SKM-1 (cell line): Measurements from ENCODE around the gene CHST11.

Source experiments
- DNase-seq: peaks from one replicate; lab custom pipeline; 2025; ENCODE audit not compliant: unreplicated experiment; lab: John Stamatoyannopoulos, UW

CHST11 gene

DNA sequence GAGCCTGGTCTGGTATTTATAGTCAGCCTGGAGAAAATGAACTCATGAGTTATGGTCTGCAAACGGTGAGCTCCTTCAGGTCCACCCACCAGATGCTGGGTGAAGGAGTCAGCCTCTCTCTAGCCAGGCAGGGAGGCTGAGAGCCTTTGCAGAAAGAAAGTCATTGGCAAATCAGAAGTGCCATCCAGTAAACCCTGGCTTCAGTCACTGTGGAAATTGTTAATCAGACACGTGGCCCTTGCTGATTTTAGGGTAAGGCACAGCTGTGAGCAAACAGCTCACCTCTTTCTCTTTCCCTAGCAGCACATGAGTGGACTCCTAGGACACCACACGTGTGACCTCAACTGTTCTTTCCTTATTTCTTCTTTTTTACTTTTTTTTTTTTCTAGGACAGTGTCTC lies 44.9 kb downstream of the CHST11 start:
- DNase-seq = no peak

- no peak for DNase-seq
These were observed 45.5 kb downstream of the CHST11 start for GRCh38 chr12:104502217-104502616.

GRCh38 chr12:104502638-104503037 lies 45.9 kb downstream of the CHST11 start:
- no peak for DNase-seq

DNA sequence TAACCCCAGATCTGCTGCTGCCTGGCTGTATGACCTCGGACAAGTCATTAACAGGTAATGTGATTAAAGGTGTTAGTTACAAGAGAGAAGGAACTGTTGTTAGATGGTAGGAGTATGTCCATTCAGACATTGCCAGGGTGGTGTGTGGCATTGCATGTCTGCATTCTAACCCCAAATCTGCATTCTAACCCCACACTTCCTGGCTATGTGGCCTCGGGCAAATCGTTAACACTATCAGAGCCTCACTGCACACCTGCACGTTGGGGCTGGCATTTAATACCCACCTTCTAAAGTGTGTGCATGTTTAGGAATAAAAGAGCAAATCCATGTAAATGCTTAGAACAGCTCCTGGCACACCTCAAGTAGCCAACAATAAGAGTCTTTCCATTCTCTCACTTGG lies 46.4 kb downstream of the CHST11 start:
- DNase-seq = no peak

GRCh38 chr12:104504146-104504545 lies 47.4 kb downstream of the CHST11 start:
- no peak for DNase-seq

- no peak for DNase-seq
These were observed 48.5 kb downstream of the CHST11 start for GRCh38 chr12:104505095-104505818.

GRCh38 chr12:104506676-104507401 lies 50.1 kb downstream of the CHST11 start:
- DNase-seq = no peak

- no peak for DNase-seq
These were observed 50.9 kb downstream of the CHST11 start for GRCh38 chr12:104507672-104508071.

DNA sequence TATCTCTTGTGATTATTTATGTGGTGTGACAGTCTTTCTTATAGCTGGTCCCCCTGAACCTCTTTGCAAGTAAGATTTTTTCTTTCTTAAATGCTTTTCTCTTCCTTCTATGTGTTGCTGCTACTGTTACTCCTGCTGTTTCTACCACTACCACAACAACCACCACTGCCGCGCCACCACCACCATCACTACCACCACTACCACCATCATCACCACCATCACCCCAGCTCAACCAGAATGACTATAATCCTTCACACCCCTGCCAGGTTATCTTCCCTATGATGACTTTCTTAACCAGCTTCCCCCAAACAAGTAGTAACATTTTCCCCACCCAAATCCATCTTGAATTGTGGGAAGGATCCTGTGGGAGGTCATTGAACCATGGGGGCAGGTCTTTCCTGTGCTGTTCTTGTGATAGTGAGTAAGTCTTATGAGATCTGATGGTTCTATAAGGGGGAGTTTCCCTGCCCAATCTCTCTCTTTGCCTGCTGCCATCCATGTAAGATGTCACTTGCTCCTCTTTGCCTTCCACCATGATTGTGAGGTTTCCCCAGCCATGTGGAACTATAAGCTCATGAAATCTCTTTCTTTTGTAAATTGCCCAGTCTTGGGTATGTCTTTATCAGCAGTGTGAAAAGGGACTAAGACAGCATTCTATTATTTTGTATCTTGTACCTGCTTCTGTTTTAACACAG lies 52.2 kb downstream of the CHST11 start:
- DNase-seq = no peak

- DNase-seq = no peak
These were observed 53.6 kb downstream of the CHST11 start for GRCh38 chr12:104510145-104510872.

- no peak for DNase-seq
These were observed 54.2 kb downstream of the CHST11 start for GRCh38 chr12:104510873-104511440.

DNA sequence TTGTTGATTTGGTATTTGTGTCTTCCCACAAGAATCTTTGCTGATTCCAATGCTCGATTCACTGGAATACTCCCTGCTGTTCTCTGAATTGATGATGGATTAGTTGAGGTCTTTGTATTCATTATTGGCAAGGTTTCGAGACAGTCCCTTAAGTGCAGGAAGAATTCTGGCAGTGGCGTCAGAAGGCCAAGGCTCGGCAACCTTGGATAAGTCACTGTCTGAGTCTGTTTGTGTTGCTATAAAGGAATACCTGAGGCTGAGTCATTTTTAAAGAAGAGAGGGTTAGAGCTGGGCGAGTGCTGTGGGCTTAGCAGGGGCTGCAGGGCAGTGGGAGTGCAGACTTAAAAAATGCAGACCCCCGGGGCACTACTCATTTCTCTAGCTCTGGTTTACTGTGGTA lies 56.9 kb downstream of the CHST11 start:
- DNase-seq = no peak

GRCh38 chr12:104514092-104514810 lies 57.5 kb downstream of the CHST11 start:
- DNase-seq = no peak

DNA sequence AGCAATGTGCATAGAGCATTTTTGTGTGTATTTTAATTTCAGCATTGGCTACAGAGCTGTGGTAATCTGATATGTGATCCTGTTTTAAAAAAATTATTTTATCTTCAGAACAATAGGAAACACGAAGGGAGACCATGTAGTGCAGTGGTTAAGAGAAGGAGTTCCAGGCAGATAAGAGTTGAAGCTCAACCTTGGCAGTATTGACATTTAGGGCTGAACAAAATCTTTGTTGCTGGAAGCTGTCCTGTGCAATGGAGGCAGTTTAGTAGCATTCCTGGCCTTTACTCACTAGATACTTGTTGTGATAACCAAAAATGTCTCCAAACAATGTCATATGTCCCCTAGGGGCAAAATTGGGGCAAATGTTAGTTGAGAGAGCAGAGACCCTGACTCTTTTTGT lies 59.2 kb downstream of the CHST11 start:
- no peak for DNase-seq

DNA sequence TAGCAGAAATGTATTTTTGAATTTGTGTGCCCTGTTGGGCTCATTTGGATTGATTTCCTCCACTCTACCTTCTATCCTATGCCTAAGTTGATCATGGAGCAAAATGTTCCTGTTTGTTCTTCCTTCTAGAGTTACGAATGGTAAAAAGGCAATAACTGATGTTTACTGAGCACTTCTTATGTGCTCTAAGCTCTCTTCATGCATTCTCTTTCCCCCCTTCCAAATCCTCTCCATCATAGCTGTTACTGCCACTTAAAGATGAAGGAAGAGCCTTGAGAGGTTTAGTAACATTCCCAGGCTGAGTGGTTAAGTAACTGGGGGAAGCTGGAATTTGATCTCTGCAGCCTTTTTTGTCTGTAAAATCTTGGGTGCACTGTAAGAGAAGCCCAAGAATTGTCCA lies 60.1 kb downstream of the CHST11 start:
- DNase-seq = no peak

DNA sequence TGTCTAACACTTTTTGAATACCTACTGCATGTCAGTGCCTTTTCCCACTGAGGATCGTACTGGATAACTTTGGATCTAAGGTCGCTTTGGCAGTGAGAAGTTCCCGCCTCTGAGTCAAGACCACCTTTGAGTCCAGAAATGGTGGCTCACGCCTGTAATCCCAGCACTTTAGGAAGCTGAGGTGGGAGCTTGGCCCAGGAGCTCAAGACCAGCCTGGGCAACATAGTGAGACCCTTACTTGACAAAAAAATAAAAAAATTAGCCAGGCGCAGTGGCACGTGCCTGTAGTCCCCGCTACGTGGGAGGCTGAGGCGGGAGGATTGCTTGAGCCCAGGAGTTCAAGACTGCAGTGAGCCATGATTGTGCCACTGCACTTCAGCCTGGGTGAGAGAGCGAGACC lies 61.1 kb downstream of the CHST11 start:
- DNase-seq = no peak

GRCh38 chr12:104519190-104520019 lies 62.7 kb downstream of the CHST11 start:
- no peak for DNase-seq

DNA sequence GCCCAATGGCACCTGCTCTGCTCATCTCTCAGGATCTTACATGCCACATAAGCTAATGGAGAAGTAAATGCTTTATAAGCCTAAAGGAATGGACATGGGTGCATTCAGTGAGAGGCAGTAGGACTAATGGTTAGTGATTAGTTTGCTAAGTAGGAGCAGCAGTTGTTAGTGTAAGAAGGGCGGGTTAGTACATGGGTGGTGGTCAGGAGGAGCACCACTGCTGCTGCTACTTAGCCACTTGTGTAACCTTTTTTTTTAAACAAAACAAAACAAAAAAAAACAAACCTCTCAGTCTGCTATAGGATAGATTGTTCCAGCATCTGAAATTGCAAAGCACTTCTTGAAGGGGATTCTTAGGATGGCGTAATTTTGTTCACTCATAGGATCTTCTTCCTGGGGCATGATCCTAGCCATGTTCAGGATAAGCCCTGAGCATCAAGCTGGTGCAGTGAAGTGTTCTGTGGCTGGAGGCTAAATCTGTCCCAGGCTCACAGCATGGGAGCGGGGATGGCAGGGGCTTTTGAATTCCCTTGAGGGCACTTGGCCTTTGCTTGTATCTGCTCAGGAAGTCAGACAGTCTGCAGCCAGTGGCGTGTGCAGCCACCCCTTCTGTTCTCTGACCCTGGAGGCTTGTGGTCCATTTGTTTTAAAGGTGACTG lies 63.6 kb downstream of the CHST11 start:
- no peak for DNase-seq

DNA sequence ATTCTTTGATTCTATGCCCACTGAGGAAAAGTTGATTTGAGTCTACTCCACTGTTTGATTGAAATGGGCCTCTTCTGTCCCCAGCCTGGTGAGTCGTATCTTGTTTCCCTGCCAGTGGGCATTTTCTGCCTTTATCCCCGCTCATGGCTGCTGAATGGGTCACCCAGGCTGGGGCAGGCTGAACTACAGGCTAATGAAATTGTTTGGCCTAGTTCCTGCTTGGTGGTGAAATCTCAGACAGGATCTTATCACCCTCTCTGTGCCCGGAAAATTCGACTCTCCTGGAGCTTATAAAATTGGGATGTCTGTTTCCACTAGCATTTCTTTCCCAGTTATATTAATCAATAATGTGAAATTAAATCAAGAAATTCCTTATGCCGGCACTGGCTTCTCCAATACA lies 65.0 kb downstream of the CHST11 start:
- DNase-seq = no peak
